Coronary artery (tissue), 2 donors: Measurements from ENCODE around the gene EIF4ENIF1.
A peak's percentile ranks its signal among the peaks of the same experiment; 100 is the strongest.
"Not testable (repeated sequence)": the region's sequence is repeated elsewhere in the genome, so short reads cannot be mapped to it uniquely, and the experiment has no call there.

Experiments used
- DNase-seq: peaks from one replicate; pipeline ENCODE4 v3.0.0-alpha.2; 2017; ENCODE audit warnings: low spot score
- H3K27ac ChIP-seq, 2 donors: fragments of 200-600 bp; sonication (generic); one replicate each; pipeline ENCODE4 v1.5.1; 2016 to 2019
- H3K4me3 ChIP-seq: fragments of 200-600 bp; sonication (generic); 2 replicates; pipeline ENCODE4 v1.5.1; 2016; ENCODE audit warnings: mild to moderate bottlenecking, moderate library complexity
- CTCF ChIP-seq: fragments of 200-600 bp; sonication (generic); IDR thresholded peaks from one replicate; pipeline ENCODE4 v1.5.1; 2019; ENCODE audit warnings: antibody characterized with exemption

EIF4ENIF1 gene

GRCh38 chr22:31501738-31502137 lies 12.1 kb upstream of the EIF4ENIF1 start:
- no peak overlapping the region for H3K27ac ChIP-seq
- no peak for TF ChIP-seq CTCF
- DNase-seq: no peak
- no peak overlapping the region for H3K4me3 ChIP-seq

- DNase-seq: no peak
- peak overlapping the region in 1 of 2 donors; percentile 74 for H3K27ac ChIP-seq
- H3K4me3 ChIP-seq: peak overlapping the region; percentile 81
- TF ChIP-seq CTCF: no peak
Measured at GRCh38 chr22:31497148-31497938, 7.7 kb upstream of the EIF4ENIF1 start.

- Histone ChIP-seq H3K4me3 (peak overlapping the region; percentile 81), H3K27ac (peak overlapping the region; percentile 72 to 74)
- TF ChIP-seq CTCF: no peak
- DNase-seq: peak; percentile 74
Measured at GRCh38 chr22:31496735-31497146, 7.1 kb upstream of the EIF4ENIF1 start.

- peak; percentile 92 for DNase-seq
- H3K27ac ChIP-seq: peak within 1 kb of the TSS; percentile 72 to 74
- TF ChIP-seq CTCF: no peak
- H3K4me3 ChIP-seq: peak within 1 kb of the TSS; percentile 81
Measured at GRCh38 chr22:31496007-31496734, 6.5 kb upstream of the EIF4ENIF1 start, which contains the start of gene SFI1. Gene SFI1 (plus strand): TSS chr22:31496536. CDS start chr22:31508285, 11,749 bp downstream.

- Histone ChIP-seq H3K4me3 (peak overlapping the region; percentile 81), H3K27ac (peak overlapping the region; percentile 72 to 74)
- no peak for TF ChIP-seq CTCF
- no peak for DNase-seq
Measured at GRCh38 chr22:31495343-31495742, 5.7 kb upstream of the EIF4ENIF1 start.

GRCh38 chr22:31493355-31493754 lies 3.7 kb upstream of the EIF4ENIF1 start:
- DNase-seq, H3K4me3 ChIP-seq, H3K27ac ChIP-seq: not testable (repeated sequence)

- TF ChIP-seq CTCF: no peak
- no peak overlapping the region for H3K27ac ChIP-seq
- H3K4me3 ChIP-seq: no peak overlapping the region
- no peak for DNase-seq
Measured at GRCh38 chr22:31492151-31492550, 2.5 kb upstream of the EIF4ENIF1 start.
